ENCODE results near the gene SLC26A11. TPM values are rescaled to one million over a fixed set of nuclear protein-coding genes. Genes with fewer than 3 reads are reported as not detected.

Gene SLC26A11
- total RNA-seq, 4 donors from 2014 or later = 14.1 to 38.9 (median 26.5) TPM

DNA sequence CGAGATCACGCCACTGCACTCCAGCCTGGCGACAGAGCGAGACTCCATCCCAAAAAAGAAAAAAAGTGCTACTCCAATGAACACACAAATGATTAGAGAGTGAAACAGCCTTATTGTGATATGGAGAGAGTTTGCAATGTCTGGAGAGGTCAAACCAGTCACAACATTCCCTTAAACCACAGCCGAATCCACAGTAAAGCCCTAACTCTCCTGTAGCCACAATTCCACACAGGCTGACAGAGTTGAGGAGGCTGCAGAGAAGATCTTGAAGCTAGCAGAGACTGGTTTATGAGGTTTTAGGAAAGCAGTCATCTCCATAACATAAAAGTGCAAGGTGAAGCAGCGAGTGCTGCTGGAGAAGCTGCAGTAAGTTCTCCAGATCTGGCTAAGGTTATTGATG lies 47.2 kb downstream of the SLC26A11 start:
- no peak for DNase-seq (ENCODE audit: low spot score in 2 of 2)
- no peak for TF ChIP-seq POLR2A (IDR thresholded peaks at IDR 0.05)
- WGBS = 93% methylated on average over 6 of the region's 6 CpGs
- peaks cover 33% of the 10 kb centered on the region for H3K36me3 ChIP-seq
- no peak overlapping the region for H3K4me3 ChIP-seq
- peaks cover 25% of the 10 kb centered on the region for H3K4me1 ChIP-seq
- H3K9me3 ChIP-seq = no peaks in the 10 kb centered on the region
- no peak overlapping the region for H3K27ac ChIP-seq
- no peaks in the 10 kb centered on the region for H3K27me3 ChIP-seq

DNA sequence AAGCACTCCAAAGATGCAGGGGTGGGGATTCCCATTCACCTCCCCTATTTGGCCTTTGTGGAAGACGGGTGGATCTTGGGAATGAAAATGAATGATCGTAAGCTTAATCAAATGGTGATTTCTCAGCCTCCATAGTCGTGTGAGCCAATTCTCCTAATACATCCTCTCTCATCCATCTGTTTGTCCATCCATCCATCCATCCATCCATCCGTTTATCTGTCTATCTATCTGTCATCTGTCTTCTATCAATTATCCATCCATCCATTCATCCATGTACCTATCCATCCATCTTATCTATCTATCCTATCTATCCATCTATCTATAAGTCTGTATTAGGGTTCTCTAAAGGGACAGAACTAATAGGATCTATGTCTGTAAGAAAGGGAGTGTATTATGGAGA lies 48.2 kb downstream of the SLC26A11 start:
- WGBS = 85% methylated on average over 4 of the region's 4 CpGs
- TF ChIP-seq EP300 (IDR thresholded peaks at IDR 0.05) = no peak
- TF ChIP-seq, protein P1, sequence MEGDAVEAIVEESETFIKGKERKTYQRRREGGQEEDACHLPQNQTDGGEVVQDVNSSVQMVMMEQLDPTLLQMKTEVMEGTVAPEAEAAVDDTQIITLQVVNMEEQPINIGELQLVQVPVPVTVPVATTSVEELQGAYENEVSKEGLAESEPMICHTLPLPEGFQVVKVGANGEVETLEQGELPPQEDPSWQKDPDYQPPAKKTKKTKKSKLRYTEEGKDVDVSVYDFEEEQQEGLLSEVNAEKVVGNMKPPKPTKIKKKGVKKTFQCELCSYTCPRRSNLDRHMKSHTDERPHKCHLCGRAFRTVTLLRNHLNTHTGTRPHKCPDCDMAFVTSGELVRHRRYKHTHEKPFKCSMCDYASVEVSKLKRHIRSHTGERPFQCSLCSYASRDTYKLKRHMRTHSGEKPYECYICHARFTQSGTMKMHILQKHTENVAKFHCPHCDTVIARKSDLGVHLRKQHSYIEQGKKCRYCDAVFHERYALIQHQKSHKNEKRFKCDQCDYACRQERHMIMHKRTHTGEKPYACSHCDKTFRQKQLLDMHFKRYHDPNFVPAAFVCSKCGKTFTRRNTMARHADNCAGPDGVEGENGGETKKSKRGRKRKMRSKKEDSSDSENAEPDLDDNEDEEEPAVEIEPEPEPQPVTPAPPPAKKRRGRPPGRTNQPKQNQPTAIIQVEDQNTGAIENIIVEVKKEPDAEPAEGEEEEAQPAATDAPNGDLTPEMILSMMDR (IDR thresholded peaks at IDR 0.05) = no peak
- Histone ChIP-seq H3K9me3 (no peaks in the 10 kb centered on the region), H3K4me3 (no peak overlapping the region), H3K27ac (no peak overlapping the region), H3K27me3 (no peaks in the 10 kb centered on the region), H3K4me1 (peaks cover 15% of the 10 kb centered on the region), H3K36me3 (peaks cover 36% of the 10 kb centered on the region)
- no peak for DNase-seq (ENCODE audit: low spot score in 2 of 2)

DNA sequence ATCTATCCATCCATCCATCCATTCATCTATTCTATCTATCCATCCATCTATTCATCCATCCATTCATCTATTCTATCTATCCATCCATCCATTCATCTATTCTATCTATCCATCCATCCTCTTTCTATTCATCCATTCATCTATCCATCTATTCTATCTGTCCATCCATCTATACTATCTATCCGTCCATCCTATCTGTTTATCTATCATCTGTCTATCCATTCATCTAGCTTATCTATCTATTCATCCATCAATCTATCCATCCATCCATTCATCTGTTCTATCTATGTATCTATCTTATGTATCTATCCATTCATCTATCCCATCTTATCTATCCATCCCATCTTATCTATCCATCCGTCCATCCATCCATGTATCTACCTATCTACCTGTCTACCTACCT lies 49.2 kb downstream of the SLC26A11 start:
- TF ChIP-seq POLR2A (IDR thresholded peaks at IDR 0.05) (no peak), EP300 (IDR thresholded peaks at IDR 0.05) (no peak), POLR2AphosphoS5 (IDR thresholded peaks at IDR 0.05) (no peak)
- TF ChIP-seq, protein P1 (IDR thresholded peaks at IDR 0.05) = no peak
- H3K4me3 ChIP-seq = no peak overlapping the region
- no peak for DNase-seq (ENCODE audit: low spot score in 2 of 2)
- peaks cover 11% of the 10 kb centered on the region for H3K4me1 ChIP-seq
- WGBS = 94% methylated on average over 2 of the region's 2 CpGs
- no peak overlapping the region for H3K27ac ChIP-seq
- H3K27me3 ChIP-seq = no peaks in the 10 kb centered on the region
- peaks cover 38% of the 10 kb centered on the region for H3K36me3 ChIP-seq
- no peaks in the 10 kb centered on the region for H3K9me3 ChIP-seq

DNA sequence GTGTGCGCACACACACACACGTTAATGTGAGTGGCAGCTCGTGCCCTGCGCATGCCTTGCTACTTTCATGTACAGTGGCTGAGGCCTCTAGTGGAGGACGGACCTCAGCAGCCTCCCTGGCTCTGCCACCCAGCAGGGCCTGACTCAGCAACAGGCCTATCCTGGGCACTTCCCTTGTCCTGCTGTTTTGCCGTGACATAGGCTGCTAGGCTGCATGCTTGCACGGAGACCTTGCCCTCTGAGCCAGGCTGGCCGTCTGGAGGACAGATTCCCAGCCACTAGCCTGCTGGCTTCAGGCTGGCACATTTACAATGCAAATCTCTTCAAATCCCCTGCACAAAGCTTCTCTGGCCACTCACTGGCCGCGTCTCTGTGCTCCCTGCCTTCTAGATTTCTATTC lies 49.9 kb downstream of the SLC26A11 start:
- no peak overlapping the region for H3K4me3 ChIP-seq
- no peak overlapping the region for H3K27ac ChIP-seq
- no peak for TF ChIP-seq POLR2AphosphoS5 (IDR thresholded peaks at IDR 0.05)
- TF ChIP-seq, protein P1 (IDR thresholded peaks at IDR 0.05) = no peak
- TF ChIP-seq EP300 (IDR thresholded peaks at IDR 0.05) = no peak
- TF ChIP-seq POLR2A (IDR thresholded peaks at IDR 0.05) = no peak
- peaks cover 9% of the 10 kb centered on the region for H3K4me1 ChIP-seq
- H3K9me3 ChIP-seq = no peaks in the 10 kb centered on the region
- DNase-seq (ENCODE audit: low spot score in 2 of 2) = no peak
- peaks cover 33% of the 10 kb centered on the region for H3K36me3 ChIP-seq
- H3K27me3 ChIP-seq = no peaks in the 10 kb centered on the region
- WGBS = 85% methylated on average over 10 of the region's 10 CpGs

DNA sequence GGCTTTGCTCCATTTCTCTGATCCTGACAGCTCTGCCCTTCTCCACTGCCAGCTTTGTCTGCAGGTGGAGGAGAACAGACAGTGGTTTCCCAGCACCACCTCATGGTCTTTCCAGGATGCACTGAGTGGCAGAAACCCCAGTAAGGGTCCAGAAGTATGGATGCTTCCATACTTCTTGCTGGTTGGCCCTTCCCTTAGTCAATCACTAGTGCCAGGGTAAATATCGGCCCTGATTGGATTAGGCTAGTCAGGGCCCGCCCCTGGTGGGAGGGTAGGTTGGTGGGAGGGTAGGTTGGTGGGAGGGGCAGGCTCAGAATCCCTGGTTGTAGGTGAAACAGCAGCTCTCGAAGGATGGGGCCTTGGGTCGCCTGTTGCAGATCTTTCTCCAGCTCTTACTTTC lies 50.6 kb downstream of the SLC26A11 start:
- TF ChIP-seq POLR2AphosphoS5 (IDR thresholded peaks at IDR 0.05) (no peak), POLR2A (IDR thresholded peaks at IDR 0.05) (no peak), EP300 (IDR thresholded peaks at IDR 0.05) (no peak)
- TF ChIP-seq, protein P1 (IDR thresholded peaks at IDR 0.05) = no peak
- Histone ChIP-seq H3K4me3 (no peak overlapping the region), H3K36me3 (peaks cover 27% of the 10 kb centered on the region), H3K9me3 (no peaks in the 10 kb centered on the region), H3K27me3 (no peaks in the 10 kb centered on the region), H3K27ac (no peak overlapping the region), H3K4me1 (peaks cover 6% of the 10 kb centered on the region)
- DNase-seq (ENCODE audit: low spot score in 2 of 2) = no peak
- WGBS = 100% methylated on average over 2 of the region's 4 CpGs

DNA sequence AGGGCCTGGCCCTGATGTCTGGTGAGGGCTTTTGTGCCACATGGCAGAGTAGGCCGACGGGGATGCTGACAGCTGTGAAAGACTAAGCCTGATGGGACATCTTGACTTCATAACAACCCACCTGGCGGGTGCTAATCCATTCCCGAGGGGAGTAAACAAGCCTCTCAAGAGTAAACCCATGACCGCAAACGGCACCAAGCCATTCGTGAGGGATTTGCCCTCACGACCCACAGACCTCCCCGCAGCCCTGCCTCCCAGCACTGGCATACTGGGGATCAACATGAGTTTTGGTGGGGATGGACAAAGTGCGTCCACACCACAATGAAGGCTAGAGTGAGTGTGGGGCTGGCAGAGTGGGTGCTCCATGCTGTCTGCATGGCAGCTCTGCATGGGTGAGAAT lies 52.1 kb downstream of the SLC26A11 start:
- Histone ChIP-seq H3K36me3 (peaks cover 19% of the 10 kb centered on the region), H3K9me3 (no peaks in the 10 kb centered on the region), H3K27ac (no peak overlapping the region), H3K4me3 (no peak overlapping the region), H3K27me3 (no peaks in the 10 kb centered on the region), H3K4me1 (peaks cover 8% of the 10 kb centered on the region)
- 93% methylated on average over 9 of the region's 10 CpGs for WGBS
- DNase-seq (ENCODE audit: low spot score in 2 of 2) = no peak
- no peak for TF ChIP-seq EP300 (IDR thresholded peaks at IDR 0.05)
- TF ChIP-seq, protein P1 (IDR thresholded peaks at IDR 0.05) = no peak
- no peak for TF ChIP-seq POLR2A (IDR thresholded peaks at IDR 0.05)
- no peak for TF ChIP-seq POLR2AphosphoS5 (IDR thresholded peaks at IDR 0.05)
